Fibroblast of skin of back (primary cell): Measurements from ENCODE around the gene CTNNA2.
A peak's percentile ranks its signal among the peaks of the same experiment; 100 is the strongest.
"Not testable (repeated sequence)": the region's sequence is repeated elsewhere in the genome, so short reads cannot be mapped to it uniquely, and the experiment has no call there.

Experiments used
- DNase-seq: peaks from one replicate; pipeline ENCODE4 v3.0.0-alpha.2; 2013

CTNNA2 gene

DNA sequence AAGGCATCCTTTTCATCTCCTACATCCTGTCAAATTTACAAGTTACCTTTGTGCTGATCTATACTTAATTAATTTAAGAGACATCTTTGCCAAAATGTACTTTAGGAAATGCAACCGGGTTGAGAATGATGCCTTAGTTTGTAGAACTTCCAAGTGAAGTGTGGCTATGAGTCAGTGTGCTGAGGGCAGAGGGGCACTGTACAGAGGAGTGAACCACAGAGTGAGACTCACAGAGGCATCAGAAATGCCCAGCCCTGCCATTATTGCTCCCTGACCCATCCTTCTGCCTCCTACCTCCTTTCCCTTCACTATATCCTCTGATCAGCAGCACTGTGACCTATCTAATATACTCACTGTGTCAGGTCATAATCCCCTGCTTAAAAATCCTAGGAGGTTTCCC, 471.6 kb downstream of the CTNNA2 start:
- no peak for DNase-seq

DNA sequence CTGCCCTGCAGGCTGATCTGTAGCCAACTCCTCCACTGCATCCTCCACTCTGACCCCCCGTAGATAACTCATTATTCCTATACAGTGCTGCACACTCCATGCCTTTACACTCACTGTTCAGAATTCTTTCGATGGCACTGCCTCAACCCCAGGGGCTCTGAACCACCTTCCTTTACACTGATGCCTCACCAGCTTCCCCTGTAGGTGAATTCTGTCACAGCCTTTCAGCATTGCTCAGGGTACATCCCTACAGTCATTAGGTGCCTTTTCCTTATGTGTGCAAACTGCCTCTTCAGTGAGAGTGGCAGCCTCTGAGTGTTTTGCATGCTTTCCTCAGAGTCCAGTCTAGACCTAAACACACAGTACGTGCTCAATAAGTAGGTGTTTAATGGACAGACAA, 472.3 kb downstream of the CTNNA2 start:
- DNase-seq, result no peak

DNA sequence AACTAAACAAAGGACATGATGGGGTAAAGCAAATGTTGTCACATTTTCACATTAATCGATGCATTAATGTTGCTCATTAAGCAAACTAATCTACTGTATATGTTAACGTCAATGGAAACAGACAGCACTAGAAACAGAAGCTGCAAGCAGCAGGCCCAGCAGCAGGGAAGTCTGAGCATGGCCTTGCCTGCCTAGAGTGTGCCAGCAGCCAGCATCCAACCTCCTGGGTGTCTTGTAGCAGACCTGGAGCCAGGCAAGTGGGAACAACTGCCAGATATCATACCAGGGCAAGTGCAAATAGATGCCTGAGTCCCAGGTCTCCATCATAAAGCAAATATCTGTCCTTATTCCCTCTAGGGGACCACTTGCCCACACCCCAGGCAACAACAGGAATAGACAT, 472.7 kb downstream of the CTNNA2 start:
- no peak for DNase-seq

DNA sequence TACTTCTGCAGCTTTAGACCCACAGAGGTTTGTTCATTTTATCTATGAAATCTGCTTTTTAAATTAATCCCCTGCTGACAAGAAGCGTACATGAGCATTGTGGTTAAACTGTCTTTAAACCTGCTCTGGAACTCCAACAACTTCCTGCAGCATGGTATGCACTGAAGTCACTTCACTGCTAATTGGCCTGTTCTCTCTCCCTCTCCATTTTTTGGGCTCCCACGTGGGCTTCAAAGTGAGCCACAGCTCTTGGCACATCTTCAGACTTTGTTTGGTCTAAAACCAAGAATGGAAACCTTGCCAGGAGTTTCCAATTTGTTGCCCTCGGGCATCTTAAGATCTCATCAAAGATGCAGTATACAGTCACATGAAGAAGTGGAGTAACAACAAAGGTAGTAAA, 480.3 kb downstream of the CTNNA2 start:
- no peak for DNase-seq

DNA sequence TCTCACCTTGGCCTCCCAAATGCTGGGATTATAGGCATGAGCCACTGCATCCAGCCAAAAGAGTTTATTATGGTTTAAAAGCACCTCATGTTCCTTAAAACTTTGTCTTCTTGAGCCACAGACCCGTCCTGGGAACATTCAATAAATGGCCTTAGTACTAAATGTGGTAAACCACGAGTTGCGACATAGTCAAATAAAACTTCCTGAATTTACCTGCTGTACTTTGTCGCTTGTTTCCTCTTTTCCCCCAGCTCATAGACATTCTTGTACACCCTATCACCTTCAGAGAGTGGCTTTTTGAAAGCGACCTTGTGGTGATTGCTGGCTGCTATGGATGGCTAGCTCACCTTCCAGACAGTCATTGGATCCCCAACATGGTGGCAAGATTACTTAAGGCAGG, 481.3 kb downstream of the CTNNA2 start:
- DNase-seq, result no peak

DNA sequence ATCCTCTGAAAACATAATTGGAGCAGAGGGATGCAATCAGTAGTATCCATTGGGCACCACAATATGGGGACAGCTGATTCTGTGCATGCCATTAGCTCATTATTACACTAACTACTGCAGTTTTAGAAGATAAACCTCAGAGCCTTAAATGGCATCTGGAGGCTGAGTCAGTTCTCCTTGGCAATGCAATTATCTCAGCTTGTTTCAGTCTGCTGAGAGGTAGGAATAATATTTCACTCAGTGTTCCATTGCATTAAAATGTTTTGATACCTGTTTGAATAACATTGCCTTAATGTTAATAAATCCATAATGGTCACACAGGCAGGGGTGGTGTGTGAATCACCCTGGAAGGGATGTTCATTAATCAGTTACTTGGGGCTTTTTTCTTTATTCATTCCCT, 482.1 kb downstream of the CTNNA2 start:
- DNase-seq, result no peak

DNA sequence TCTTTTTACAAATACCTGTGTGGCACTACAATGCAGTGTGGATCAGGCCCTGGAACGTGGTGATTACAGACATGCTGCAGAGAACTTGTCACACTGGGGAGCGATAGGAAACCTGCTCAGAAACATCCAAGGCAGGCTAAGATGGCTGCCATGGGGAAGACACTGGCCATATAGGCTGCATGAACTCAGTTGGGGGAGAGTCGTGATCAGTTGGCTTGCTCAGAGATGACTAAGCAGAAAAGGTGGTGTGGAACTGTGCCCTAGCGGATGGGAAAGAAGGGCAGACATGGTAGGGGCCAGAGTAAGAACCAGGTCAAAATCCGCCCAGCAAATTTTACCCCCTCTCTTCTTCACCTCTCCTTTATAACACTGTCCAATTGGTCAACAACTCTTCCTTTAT, 483.9 kb downstream of the CTNNA2 start:
- DNase-seq, result no peak

DNA sequence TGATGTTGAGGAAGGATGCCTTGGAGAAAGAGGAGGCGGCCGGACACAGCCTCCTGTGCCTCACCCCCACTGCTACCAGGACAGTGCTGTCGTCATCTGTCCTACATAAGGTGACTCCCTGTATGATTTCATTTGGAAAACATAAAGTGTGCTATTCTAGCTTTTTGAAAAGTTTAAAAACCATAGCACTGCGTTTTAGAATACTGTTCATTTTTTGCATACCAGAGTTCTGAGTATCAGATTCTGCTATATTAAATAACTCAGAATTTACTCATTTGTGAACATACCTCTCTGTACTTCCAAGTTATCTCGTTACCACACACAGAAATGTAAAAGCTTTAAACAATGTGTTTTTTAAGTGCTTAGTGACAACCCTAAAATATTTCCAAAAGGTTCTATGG, 488.9 kb downstream of the CTNNA2 start:
- peak; percentile 83 for DNase-seq

DNA sequence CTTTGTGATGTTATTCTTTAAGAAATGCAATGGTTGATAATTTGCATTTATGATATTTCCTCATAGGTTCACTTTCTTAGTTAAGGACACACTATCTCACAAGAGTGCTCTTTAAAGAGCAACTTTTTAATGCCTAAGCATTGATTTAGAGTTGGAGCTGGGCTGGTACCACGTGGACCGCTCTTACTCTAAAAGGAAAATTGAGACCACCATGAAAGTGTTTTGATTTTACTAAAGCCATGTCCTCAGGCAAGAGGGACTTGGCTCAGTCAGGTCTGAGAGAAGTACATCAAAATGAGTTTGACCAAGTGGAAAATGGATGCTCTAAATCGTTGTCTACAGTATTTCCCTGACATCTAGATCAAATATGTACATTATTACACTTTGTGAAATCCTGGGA, 489.3 kb downstream of the CTNNA2 start:
- DNase-seq, result no peak

DNA sequence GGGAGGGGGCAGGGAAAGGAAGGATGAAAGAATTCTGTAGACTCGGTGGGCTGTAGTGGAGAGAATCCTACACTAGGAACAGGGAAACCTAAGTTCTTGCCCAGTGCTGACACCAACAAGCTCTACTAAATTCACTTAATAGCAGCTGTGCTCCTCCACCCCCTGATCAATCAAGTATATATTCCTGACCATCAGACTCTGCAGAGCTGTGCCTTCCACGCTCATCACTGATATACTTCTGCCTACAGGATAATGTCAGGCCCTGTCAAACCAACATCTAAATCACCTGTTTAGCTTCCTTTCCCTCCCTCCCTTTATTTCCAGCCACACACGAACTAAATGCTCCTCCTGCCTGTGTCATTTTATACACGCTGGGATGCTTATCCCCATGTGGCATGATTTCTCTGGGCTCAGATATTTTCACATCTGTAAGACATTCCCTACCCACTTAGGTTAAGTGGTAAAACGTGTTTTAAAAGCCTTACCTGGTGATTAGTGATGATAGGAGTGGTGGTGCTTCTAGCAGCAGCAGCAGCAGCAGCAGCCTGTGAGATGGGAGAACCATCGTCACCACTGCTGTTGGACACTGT, 489.8 kb downstream of the CTNNA2 start:
- no peak for DNase-seq

DNA sequence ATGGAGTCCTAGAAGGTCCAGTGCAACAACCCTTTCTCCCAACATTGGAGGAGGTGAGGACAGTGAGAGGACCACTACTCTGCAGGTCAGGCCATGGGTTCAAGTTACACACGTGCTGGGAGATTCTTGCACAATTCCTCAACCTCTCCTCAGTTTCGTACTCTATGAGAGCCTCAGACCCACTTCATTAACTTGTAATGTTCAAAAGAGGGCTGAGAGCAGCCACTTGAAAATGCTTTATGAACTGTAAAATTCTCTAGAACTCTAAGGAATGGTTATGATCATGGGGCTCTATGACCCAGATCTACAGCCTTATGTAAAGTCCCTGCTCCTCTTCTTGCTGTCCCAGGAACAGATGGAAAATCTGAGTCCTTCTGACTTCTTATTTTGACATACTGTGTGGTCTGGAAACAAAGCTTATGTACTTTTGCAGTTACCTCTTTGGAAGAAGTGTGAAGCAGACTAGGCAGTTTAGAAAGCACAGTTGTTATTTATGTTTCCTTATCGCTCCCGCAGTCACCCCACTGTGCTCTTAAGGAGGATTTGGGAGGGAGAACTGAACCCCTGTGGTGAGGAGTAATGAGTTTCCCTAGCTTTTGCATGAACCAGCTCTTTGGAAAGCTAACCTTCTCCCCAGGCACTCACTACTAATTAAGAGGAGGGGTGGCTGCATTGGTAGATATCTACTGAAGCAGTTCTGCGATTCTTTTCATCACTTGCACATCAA, 495.1 kb downstream of the CTNNA2 start:
- no peak for DNase-seq

DNA sequence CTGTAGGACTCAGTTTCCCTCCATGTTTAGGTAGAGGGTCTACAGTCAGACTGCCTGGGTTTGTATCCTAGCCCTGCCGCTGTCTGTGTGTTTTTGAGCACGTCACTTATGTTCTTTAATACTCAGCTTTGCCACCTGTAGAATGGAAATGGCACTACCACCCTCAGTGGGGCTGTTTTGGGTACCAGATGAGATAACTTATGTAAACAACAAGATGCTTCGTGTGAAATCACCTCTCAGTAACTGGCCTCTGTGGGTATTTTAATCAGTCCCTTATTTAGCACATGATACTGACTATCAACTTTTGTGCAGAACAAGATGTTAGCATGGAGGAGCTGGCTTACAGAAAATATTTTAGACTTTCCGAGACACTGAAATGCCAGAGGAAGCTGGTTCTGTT, 495.7 kb downstream of the CTNNA2 start:
- no peak for DNase-seq

DNA sequence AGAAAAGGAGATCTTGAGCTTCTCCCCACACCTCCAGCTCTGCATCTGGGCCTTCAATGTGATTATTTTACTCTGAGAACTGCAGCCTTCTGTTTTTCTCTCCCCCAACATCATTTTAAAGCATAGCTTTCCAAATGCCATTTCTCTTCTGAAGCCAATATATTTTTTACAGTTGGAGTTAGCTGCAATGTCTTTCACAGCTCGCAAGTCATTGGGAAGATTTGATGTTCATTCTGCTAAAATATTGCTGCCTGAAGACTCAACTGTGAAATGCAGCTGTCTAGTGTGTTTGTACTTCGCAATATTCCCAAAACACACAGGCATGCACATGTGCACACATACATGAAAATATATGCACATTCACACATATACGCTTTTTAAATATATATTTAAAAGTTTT, 496.4 kb downstream of the CTNNA2 start:
- DNase-seq, result no peak

DNA sequence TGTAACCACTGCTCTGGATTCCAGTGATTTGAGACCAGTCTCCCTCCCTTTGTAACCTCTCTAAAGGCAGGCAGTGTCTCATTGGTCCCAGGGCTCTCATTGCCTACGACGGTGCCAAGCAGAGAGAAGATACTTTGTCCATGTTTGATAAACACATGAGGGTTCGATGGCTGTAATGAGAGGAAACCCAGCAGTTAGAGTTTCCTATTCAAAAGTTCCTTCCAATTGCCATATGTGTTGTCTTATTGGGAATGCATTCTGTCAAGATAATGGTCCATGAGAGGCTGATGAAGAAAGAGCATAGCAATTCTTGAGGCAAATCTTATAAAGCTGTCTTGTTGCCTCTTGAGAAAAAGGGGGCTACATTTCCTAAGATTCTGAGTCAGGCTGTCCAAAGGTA, 499.2 kb downstream of the CTNNA2 start:
- DNase-seq, result no peak

DNA sequence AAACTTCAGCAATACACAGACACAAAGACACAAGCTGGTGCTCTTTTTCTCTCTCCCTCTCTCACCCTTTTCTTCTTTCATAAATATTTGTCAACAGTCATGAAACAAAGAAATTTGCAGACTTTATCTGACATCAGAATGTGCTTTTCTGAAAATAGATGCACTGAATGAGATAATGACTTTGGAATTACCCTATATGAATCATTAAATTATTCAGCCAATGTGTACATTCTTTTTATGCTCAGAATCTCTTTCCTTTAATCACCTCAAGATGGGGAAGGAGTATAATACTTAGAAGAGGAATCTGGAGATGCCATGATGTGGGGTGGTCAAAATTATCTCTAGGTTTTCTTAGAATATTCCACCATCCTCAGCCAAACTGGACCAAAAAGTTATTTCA, 501.8 kb downstream of the CTNNA2 start:
- peak; percentile 62 for DNase-seq

DNA sequence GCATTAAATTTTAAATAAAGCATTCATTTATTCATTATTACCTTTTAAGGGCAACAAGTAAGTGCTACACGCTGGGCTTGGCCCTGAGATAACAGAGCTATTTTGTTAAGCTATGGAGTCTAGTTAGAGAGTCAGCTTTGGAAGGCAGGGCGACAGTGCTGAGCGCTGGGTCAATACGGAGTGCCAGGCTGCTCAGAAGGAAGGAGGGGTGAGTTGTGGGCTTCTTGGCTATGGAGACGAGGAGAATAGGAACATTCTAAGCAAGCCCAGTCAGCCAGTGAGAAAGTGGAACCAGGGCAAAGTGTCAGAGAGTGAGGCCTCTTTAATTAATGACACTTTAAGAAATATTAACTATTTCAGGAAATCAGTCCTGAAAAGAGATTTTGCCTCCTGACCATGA, 503.3 kb downstream of the CTNNA2 start:
- no peak for DNase-seq

DNA sequence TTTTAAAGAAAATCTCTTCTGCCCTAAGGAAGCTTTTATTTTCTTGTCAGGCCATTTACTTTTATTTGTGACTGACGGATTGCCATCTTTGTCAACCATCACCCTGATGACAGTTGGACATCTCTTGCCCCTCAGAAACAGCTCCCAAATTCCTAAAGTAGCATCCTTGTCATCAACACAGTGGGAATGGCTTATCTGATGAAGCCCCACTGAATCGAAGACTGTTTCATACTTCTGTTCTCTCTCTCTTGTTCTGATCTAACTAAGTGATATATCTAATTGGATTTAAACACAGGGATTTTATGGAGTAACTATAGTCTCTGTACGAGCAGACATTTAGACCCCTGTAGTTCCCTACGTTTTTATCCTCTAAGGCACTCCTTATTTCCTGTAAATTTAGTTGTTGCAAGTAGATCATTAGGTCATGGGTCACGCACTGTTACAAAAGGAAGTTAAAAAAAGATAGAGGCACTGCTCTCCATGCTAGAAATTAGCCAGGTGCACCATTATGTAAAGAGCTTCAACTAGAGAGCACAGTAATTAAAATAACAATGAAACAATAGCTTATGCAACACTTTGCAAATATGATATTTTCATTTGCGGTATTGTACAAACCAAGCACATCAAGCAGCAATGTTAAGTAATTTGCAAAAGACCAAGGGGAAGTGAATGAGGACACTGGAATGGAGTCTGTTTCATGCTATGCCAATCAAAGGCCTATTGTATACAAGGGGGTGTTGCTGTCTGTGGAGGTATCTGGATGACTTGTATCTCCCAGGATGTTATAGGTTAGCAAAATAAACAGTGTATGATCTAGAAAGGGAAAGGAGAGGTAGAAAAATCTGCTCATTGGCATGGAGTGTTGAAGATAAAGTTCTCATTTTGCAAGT, 507.0 kb downstream of the CTNNA2 start:
- no peak for DNase-seq

DNA sequence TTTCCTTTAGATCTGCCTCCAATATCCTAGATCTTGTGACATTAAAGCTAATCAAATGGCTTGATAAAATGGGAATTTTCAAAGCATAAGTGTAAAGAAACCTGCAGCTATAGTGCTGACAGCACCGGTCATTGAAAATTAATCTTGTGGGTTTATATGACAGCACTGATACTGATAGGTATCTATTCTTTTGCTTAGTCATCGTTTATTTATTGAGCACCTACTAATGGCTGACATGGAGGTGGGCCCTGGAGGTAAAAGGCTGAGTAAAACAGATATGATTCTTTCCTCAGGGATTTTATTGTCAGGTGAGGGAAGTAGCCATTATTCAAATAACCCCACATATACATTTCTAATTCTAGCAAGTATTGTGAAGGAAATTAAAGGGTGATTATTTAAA, 509.2 kb downstream of the CTNNA2 start:
- DNase-seq, result no peak

DNA sequence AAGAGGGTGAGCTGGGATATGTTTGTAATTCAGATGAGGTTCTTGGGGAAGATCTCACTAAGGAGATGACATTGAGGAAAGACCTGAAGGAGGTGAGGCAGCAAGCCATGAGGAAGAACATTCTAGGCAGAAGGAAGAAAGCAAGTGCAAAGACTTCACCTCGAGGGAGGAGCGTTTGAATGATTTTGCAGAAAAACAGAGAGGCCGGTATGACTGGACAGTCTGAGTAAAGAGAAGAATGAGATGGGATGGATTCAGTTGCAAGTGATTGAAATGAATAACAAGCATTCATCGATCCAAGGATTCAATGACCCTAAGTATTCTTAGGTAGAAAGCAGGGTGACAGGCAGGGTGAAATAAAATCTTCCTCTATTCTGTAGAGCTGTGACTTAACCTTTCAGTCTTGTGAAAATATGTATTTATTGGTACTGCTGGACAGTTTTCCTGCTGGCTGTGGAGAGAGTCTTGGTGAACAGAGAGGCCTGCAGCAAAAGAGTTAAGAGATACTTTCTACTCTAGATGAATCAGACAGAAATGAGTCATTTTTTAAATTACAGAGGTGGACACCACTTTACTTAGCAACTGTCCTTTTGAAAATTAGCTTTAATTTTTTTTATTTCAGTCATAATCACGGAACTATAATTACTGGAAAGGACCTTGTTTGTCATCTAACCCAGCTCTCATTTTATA, 513.3 kb downstream of the CTNNA2 start:
- DNase-seq, result peak; percentile 11

DNA sequence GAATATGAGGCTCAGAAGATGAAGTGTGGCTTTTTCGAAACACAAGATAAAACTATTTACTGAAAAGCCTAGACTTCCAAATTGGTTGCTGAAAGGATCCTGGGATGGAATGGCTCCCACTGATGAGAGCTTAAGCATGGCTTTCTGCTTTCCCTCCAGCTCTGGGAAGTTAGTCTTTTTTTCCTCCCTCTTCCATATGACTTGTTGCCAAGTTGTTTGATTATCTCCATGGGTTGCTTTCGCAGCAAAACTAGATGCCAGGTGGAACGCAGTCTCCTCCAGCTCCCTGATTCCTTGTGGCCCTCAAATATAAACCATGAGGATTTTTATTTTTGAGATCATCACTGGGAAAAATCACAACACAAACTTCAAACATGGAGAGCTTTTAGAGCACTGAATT, 515.2 kb downstream of the CTNNA2 start:
- no peak for DNase-seq

DNA sequence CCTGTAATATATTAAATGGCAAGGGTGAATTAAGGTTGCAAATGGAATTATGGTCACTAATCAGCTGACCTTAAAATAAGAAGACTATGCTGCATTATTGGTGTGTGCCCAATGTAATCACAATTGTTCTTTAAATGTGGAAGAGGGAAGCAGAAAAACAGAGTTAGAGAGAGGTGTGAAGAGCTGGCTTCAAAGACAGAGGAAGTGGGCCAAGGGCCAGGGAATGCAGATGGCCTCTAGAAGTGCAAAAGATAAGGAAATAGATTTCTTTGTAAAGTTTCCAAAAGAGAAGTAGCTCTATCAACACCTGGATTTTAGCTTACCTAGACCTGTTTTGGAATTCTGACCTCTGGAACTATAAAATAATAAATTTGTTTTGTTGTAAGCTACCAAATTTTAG, 515.7 kb downstream of the CTNNA2 start:
- DNase-seq, result no peak

DNA sequence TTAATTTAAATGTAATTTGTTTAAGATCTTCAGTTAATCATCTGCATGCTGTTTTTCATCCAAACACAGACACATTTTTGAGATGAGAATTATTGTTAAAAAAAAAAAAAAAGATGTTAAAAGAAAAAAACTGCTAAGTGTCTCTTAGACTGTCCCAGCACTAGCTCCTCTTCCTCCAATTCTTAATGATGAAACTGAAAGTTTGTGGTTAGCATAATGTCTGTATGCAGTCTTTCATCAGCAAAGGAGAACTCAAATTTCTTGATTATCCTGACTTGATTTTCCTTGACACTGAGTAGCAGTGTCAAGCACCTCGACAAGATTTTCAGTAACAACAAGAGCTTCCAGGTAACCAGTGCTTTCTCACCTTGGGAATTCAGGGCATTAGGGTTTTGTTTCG, 517.3 kb downstream of the CTNNA2 start:
- no peak for DNase-seq

DNA sequence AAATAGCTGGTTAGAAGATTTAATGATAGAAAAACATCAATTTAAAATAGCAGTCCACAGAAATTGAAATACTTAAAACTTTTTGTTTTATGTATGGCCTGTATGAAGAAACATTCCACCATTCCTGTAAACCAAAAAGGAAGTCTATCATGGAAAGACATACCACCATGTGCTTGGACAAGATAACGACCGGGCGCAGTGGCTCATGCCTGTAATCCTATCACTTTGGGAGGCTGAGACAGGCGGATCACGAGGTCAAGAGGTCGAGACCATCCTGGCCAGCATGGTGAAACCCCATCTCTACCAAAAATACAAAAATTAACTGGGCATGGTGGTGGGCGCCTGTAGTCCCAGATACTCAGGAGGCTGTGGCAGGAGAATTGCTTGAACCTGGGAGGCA, 519.8 kb downstream of the CTNNA2 start:
- DNase-seq, result not testable (repeated sequence)
